GM12873 (cell line): ENCODE data around the gene RDH16.

Experiments used
- CTCF ChIP-seq: IDR thresholded peaks from 2 replicates; pipeline ENCODE4 v1.5.1; 2012; ENCODE audit warnings: low read depth, mild to moderate bottlenecking, moderate library complexity, low read length, control low read depth; ENCODE audit not compliant: insufficient read depth; ENCODE audit errors: missing control alignments

The RDH16 gene

GRCh38 chr12:56905852-56906251 is 51.6 kb downstream of the RDH16 start:
- TF ChIP-seq CTCF: no peak

GRCh38 chr12:56903374-56903773 is 54.0 kb downstream of the RDH16 start:
- no peak for TF ChIP-seq CTCF
